Esophagus (tissue), 2 donors: ENCODE measurements around the gene HTR4. TPM values are rescaled to one million over a fixed set of nuclear protein-coding genes. Genes with fewer than 3 reads are reported as not detected.

Source experiments
- H3K27ac ChIP-seq, 2 donors: one replicate each; pipeline ENCODE4 v1.5.1; 2013; ENCODE audit warnings: low read depth in 2 of 2, mild to moderate bottlenecking in 2 of 2, inconsistent platforms in 1 of 2, low read length in 1 of 2, moderate library complexity in 1 of 2
- H3K27me3 ChIP-seq, 2 donors: one replicate each; pipeline ENCODE4 v1.6.1; 2013; ENCODE audit warnings: low read length in 2 of 2, control low read depth in 1 of 2, mild to moderate bottlenecking in 1 of 2; ENCODE audit not compliant: insufficient read depth in 2 of 2, control insufficient read depth in 1 of 2
- H3K36me3 ChIP-seq, 2 donors: one replicate each; pipeline ENCODE4 v1.6.1; 2013; ENCODE audit warnings: low read length in 1 of 2; ENCODE audit not compliant: control insufficient read depth in 2 of 2, insufficient read depth in 2 of 2
- H3K4me1 ChIP-seq, 2 donors: one replicate each; pipeline ENCODE4 v1.6.1; 2013; ENCODE audit warnings: low read length in 1 of 2; ENCODE audit not compliant: control insufficient read depth in 2 of 2, insufficient read depth in 2 of 2
- H3K4me3 ChIP-seq, 2 donors: one replicate each; pipeline ENCODE4 v1.5.1; 2013; ENCODE audit warnings: low read length in 2 of 2, mild to moderate bottlenecking in 2 of 2, low read depth in 1 of 2, moderate library complexity in 1 of 2
- H3K9me3 ChIP-seq, 2 donors: one replicate each; pipeline ENCODE4 v1.6.1; 2013; ENCODE audit warnings: mild to moderate bottlenecking in 2 of 2, low read depth in 1 of 2, low read length in 1 of 2, moderate library complexity in 1 of 2; ENCODE audit not compliant: control insufficient read depth in 2 of 2, insufficient read depth in 1 of 2
- WGBS, 2 donors: extraction: QIAGEN DNeasy Blood & Tissue Kit; methylation state at CpG; one replicate each; pipeline ENCODE4 v1.1.7; 2013; 5-methylcytosine and 5-hydroxymethylcytosine counted together
- polyA plus RNA-seq, 2 donors: library from polyadenylated mRNA; stranded (reverse); fragments of 200-250 nt; gene quantifications; one replicate each; pipeline ENCODE4 v1.2.3, GENCODE V29; 2013
- donor health status: healthy with polysubstance abuse.
- donor health status: Bipolar disorder and iron deficiency.

Gene HTR4
- polyA plus RNA-seq, 2 donors, result 0.02 to 0.20 TPM

- H3K36me3 ChIP-seq, result no peaks in the 10 kb centered on the region
- WGBS, 2 donors, result 29 to 39% methylated on average over 2 of the region's 2 CpGs
- H3K4me3 ChIP-seq, result no peak overlapping the region
- H3K9me3 ChIP-seq, result no peaks in the 10 kb centered on the region
- no peaks in the 10 kb centered on the region for H3K4me1 ChIP-seq
- no peaks in the 10 kb centered on the region for H3K27me3 ChIP-seq
- H3K27ac ChIP-seq, result no peak overlapping the region
Measured at GRCh38 chr5:148620696-148621095, 33.6 kb downstream of the HTR4 start.

DNA sequence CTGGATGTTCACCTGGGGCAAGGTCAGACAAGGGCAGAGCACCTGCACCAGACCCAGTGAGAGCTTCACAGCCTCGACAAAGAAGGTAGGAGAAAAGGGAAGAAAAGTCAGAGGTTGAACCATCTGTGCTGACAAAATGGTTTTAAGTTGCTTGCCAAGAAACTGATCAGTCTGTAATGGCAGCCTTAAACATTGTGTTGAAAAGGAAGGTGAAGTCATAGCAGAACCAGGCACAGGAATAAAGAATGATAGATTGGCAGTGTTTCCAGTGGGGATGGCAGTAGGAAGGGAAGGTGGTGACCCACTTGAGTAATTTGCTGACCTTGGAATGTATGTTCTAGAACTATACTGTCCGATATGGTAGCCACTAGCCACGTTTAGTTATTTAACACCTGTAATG lies 34.2 kb downstream of the HTR4 start:
- Histone ChIP-seq H3K4me1 (no peaks in the 10 kb centered on the region), H3K27me3 (no peaks in the 10 kb centered on the region), H3K9me3 (no peaks in the 10 kb centered on the region), H3K4me3 (no peak overlapping the region), H3K36me3 (no peaks in the 10 kb centered on the region), H3K27ac (no peak overlapping the region)
- WGBS, 2 donors, result 68 to 70% methylated on average over 3 of the region's 3 CpGs

- Histone ChIP-seq H3K9me3 (no peaks in the 10 kb centered on the region), H3K4me1 (no peaks in the 10 kb centered on the region), H3K36me3 (no peaks in the 10 kb centered on the region), H3K4me3 (no peak overlapping the region), H3K27me3 (no peaks in the 10 kb centered on the region), H3K27ac (no peak overlapping the region)
- WGBS, 2 donors, result 57 to 59% methylated on average over 3 of the region's 3 CpGs
Measured at GRCh38 chr5:148619484-148619883, 34.8 kb downstream of the HTR4 start.

- H3K27me3 ChIP-seq, result no peaks in the 10 kb centered on the region
- H3K27ac ChIP-seq, result no peak overlapping the region
- no peaks in the 10 kb centered on the region for H3K9me3 ChIP-seq
- H3K4me1 ChIP-seq, result no peaks in the 10 kb centered on the region
- H3K4me3 ChIP-seq, result no peak overlapping the region
- H3K36me3 ChIP-seq, result no peaks in the 10 kb centered on the region
- 52 to 53% methylated on average over 4 of the region's 4 CpGs for WGBS, 2 donors
Measured at GRCh38 chr5:148615644-148616275, 38.6 kb downstream of the HTR4 start.

GRCh38 chr5:148607406-148607805 lies 46.9 kb downstream of the HTR4 start:
- H3K9me3 ChIP-seq, result no peaks in the 10 kb centered on the region

DNA sequence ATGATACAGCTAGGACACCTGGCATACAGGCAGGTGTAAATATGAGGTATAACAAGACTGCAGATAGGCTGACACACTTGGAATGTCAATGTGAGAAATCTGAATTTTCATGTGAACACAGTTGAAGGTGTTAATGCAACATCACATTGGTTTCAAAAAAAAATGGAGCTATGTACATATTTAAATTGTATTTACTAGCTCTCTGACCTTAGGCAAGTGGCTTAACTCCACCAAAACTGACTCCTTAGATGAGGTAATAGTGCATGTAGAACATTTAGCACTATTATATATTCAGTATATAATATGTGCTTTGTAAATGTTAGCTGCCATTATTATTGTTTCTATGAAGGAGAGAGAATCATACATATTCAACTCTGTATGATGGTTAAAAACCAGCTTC lies 48.0 kb downstream of the HTR4 start:
- H3K9me3 ChIP-seq, result no peaks in the 10 kb centered on the region
- H3K4me1 ChIP-seq, result no peaks in the 10 kb centered on the region
- H3K4me3 ChIP-seq, result no peak overlapping the region
- no peak overlapping the region for H3K27ac ChIP-seq
- no peaks in the 10 kb centered on the region for H3K36me3 ChIP-seq
- no peaks in the 10 kb centered on the region for H3K27me3 ChIP-seq

More at GRCh38 chr5:148607406-148607805, 46.9 kb downstream of the HTR4 start:
- Histone ChIP-seq H3K4me1 (no peaks in the 10 kb centered on the region), H3K27me3 (no peaks in the 10 kb centered on the region), H3K4me3 (no peak overlapping the region), H3K36me3 (no peaks in the 10 kb centered on the region), H3K27ac (no peak overlapping the region)

GRCh38 chr5:148599187-148599586 lies 55.1 kb downstream of the HTR4 start:
- Histone ChIP-seq H3K36me3 (no peaks in the 10 kb centered on the region), H3K4me1 (no peaks in the 10 kb centered on the region), H3K9me3 (no peaks in the 10 kb centered on the region), H3K27me3 (no peaks in the 10 kb centered on the region), H3K27ac (no peak overlapping the region), H3K4me3 (no peak overlapping the region)
- WGBS, 2 donors, result 100% methylated on average over 1 of the region's 1 CpG

DNA sequence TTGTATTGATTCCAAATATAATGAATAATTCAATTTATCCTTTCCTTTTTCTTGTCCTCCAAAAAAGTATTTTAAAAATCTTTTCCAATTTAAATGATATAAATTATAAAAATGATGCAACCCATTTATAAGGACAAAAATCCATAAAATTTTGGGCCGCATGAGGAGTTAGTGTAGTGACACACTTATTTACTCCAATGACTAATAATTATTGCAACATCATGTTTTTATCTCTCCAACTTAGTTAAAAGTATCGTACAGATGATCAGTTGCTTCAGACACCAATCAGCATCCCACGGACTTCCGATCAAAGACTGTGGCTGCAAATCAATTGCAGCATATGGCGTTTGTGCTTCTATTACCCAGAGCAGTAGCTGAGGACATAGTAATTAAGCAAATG lies 58.6 kb downstream of the HTR4 start:
- Histone ChIP-seq H3K4me1 (no peaks in the 10 kb centered on the region), H3K27me3 (no peaks in the 10 kb centered on the region), H3K27ac (no peak overlapping the region), H3K36me3 (no peaks in the 10 kb centered on the region), H3K9me3 (no peaks in the 10 kb centered on the region), H3K4me3 (no peak overlapping the region)
- 90 to 93% methylated on average over 5 of the region's 5 CpGs for WGBS, 2 donors

- no peaks in the 10 kb centered on the region for H3K4me1 ChIP-seq
- H3K27ac ChIP-seq, result no peak overlapping the region
- H3K9me3 ChIP-seq, result no peaks in the 10 kb centered on the region
- no peaks in the 10 kb centered on the region for H3K36me3 ChIP-seq
- 31 to 38% methylated on average over 2 of the region's 2 CpGs for WGBS, 2 donors
- no peaks in the 10 kb centered on the region for H3K27me3 ChIP-seq
- H3K4me3 ChIP-seq, result no peak overlapping the region
Measured at GRCh38 chr5:148586796-148587195, 67.5 kb downstream of the HTR4 start.

DNA sequence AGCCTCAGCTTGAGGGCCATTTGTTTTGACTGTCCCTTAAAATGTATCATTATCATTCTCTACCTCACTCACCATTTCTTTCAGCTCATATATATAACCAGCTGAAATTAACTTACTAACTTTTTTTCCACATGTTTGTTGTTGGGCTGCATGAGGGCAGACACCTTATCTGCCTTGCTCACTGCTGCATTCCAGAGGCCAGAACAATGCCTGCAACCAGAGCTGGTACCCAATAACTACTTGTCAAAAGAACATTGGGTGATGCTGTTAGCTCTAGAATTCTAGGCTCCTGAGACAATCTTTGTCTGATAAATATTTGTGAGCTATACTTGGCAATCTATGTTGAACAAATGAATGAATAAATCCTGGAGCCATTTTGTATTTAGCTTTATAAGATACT lies 68.3 kb downstream of the HTR4 start:
- Histone ChIP-seq H3K4me1 (no peaks in the 10 kb centered on the region), H3K36me3 (no peaks in the 10 kb centered on the region), H3K27ac (no peak overlapping the region), H3K27me3 (no peaks in the 10 kb centered on the region), H3K4me3 (no peak overlapping the region), H3K9me3 (no peaks in the 10 kb centered on the region)
